Non-pigmented ciliary epithelial cell (primary cell): ENCODE results near the gene PCGF5.
A peak's percentile ranks its signal among the peaks of the same experiment; 100 is the strongest.
"Not testable (repeated sequence)": the region's sequence is repeated elsewhere in the genome, so short reads cannot be mapped to it uniquely, and the experiment has no call there.

Experiments used
- DNase-seq: peaks from one replicate; pipeline ENCODE4 v3.0.0-alpha.2; 2010; ENCODE audit warnings: low read depth

The PCGF5 gene

DNA sequence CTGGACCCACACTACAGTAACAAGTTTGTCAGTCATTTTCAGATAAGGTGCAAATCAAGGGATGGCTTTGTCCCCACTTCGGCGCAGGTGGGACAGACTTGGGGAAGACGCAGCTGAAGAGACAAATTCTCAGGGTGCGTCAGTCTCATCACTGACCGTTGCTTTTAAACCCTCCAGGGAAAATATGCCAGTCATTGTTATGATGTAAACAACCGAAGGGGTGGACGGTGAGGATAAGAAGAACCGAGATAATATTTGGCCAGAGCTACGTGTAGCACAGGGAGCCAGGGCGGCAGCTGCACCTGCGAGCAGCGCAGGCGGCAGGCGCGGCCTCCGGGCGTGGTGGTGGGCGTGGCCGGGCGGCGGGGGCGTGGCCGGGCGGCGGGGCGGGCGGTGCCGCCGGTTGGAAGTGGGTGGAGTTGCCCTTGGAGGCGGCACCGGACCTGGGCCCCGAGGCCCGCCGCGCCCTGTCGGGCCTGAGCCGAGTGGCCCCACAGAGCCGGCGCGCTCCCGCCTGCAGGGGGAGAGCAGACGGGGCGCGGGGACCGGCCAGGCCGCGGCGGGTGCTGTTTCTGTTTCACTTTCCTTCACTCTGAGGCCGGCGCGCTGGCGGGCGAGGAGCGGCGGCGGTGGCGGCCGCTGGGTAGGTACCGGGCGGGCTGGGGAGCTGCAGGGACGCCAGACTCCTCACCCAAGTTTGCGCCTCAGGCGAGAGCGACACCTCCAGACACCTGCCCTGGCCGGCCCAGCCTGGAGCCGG lies at the start of gene PCGF5:
Gene PCGF5, plus strand, starts transcription at position 470 of the 760 bp plus-strand sequence. CDS start 2,209 bp downstream, outside the sequence.
- DNase-seq, result peak; percentile 23

DNA sequence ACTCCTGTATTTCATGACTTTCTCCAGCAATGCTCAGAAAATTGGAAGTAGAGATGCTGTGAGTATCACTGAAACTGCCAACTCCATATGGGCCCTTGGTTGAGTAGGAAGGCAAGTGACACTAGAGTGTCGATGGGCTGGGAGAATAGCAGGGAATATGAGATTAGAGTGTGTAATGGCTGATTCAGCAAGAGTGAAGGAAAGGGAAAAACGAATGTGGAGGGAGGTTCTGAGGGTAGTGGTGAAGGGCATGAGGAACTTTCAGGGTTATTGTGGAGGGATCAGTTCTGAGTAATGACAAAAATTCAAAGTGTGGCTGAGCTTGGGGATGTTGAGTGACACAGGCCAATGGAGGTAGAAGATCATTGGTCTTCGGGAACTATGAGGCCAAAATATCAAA lies 49.0 kb upstream of the PCGF5 start:
- no peak for DNase-seq

DNA sequence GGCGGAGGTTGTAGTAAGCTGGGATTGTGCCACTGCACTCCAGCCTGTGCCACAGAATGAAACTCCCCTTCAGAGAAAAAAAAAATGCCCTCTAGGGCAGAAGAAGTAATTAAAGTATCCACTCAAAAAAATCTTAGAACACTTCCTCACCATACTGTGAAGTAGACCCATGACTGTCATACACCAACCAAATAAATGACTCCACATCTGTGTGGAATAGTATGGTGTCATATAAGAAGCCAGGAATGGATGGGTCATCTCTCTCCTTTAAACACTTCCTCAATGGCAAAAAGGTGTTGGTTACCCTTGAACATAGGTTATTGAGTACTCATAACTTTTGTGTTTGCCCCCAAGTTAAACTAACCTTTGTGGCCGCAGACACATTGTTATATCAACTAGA lies 48.1 kb upstream of the PCGF5 start:
- DNase-seq, result no peak

DNA sequence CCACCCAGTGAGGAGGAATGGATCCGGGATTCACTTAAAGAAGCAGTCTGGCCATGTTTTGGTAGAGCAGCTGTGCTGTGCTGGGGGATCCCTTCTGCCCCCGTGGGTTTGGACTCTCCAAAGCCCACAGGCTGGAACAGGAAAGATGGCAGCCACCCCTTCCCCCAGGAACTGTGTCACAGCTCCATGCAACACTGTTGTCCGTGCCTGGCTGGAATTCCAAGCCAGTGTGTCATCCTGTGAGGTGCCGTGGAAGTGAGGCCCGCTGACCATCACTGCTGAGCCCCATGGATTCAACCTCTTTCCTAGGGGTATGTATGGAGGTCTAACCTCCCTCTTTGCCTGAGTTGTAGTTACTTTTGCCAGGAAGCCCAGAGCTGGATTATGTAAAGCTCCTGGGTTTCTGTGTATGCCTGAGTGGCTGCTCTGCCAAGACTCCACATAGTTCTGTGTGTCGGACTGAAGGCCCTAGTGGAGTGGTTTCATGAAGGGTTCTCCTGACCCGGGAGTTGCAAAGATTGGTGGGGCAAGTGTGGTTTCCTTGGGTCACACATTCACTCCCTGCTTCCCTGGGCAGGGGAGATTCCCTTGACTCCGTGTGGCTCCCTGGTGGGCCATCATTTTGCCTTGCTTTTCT lies 35.1 kb upstream of the PCGF5 start:
- DNase-seq, result no peak

DNA sequence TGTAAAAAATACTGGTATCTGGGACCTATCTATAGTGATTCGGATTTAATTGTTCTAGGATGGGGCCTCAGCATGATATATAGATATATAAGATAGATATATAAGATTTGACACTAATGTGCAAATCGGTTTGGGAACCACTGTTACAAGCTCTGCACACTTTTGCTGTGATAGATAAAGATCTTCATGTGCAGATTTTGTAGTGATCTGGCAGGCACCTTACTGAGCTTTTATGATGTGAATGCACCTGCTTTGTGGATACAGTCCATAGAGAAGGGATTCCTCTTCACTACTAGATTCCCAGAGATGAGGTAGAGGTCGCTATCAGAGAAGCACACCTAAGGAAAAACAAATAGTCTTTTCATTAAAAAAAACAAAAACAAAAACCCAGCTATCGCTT lies 33.3 kb upstream of the PCGF5 start:
- no peak for DNase-seq

DNA sequence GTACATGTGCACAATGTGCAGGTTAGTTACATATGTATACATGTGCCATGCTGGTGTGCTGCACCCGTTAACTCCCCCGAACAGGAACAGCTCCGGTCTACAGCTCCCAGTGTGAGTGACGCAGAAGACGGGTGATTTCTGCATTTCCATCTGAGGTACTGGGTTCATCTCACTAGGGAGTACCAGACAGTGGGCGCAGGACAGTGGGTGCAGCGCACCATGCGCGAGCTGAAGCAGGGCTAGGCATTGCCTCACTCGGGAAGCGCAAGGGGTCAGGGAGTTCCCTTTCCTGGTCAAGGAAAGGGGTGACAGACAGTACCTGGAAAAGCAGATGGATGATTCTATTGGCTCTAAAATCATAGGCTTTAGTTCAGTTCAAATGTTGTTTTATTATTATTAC lies 32.5 kb upstream of the PCGF5 start:
- DNase-seq, result not testable (repeated sequence)

DNA sequence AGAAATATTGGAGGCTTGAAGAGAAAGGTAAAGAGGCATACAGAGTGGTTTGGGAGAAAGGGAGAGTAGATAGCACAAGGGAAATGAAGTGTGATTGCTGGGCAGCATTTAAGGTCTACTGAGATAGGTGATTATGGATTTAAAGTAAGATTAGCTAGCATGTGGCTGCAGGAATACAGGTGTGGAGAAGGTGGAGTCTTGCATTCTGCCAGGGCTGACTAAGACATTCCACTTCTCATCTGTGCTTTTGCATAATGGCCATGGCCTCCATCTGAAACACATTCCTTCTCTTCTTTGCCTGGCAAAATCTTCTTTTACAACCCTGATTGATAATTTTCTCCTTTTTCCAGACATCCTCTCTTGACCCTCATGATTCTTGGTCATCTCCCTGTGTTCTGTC lies 31.6 kb upstream of the PCGF5 start:
- no peak for DNase-seq

DNA sequence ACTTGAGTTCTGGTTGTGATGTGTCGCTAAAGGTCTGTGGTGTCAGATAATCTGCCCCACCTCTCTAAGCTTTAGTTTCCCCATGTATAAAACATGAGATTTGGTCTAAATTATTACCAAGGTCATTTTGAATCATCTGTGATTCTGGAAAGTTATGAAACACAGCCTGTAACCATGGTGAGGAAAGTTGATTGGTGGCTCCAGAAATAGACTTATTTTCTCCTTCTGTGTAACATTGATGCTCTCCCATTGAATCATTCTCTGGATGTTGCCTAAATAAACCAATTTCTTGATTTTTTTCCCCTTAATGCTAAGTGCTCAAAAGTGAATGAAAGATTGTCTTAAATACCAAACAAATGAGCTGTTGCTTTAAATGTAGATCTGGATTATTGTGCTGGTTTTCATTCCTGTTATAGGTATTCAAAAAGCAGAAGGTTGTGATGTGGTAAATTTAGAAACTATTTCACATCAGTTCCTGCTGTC lies 30.0 kb upstream of the PCGF5 start:
- DNase-seq, result no peak

DNA sequence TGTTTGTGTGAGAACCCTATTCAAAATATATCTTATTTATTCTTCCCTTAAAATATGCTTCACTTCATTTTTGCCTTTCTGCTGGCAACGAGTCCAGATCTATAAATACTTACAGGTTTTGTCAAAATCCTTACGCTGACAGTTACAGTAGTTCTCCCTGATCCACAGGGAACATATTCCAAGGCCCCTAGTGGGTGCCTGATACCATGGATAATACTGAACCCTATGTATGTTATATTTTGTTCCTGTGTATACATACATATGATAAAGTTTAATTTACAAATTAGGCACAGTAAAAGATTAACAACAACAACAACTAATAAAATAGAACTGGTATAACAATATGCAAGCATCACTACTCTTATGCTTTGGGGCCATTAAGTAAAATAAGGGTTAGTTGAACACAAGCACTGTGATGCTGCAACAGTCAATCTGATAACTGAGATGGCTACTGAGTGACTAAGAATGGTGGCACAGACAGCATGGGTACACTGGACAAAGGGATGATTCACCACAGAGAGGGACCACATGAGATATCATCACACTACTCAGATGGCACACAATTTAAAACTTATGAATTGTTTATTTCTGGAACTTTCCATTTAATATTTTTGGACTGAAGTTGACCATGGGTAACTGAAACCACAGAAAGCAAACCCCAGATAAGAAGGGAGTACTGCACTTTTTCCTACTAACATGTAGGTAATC lies 29.4 kb upstream of the PCGF5 start:
- DNase-seq, result no peak

DNA sequence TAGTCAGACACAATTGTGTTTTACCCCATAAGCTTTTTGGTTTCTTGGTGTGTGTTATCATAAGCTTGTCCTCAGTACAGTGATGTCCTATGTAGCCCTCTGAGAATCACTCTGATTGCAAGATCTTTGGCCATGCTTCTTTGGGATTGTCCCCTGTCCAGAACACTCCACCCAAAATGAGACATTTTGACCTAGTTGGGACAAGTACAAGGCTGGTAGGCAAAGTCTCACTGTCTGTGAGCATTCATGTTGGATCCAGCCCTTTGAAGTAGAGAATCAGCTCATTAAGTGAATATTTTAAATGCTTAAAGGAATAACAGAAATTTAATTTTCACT lies 28.9 kb upstream of the PCGF5 start:
- DNase-seq, result no peak

DNA sequence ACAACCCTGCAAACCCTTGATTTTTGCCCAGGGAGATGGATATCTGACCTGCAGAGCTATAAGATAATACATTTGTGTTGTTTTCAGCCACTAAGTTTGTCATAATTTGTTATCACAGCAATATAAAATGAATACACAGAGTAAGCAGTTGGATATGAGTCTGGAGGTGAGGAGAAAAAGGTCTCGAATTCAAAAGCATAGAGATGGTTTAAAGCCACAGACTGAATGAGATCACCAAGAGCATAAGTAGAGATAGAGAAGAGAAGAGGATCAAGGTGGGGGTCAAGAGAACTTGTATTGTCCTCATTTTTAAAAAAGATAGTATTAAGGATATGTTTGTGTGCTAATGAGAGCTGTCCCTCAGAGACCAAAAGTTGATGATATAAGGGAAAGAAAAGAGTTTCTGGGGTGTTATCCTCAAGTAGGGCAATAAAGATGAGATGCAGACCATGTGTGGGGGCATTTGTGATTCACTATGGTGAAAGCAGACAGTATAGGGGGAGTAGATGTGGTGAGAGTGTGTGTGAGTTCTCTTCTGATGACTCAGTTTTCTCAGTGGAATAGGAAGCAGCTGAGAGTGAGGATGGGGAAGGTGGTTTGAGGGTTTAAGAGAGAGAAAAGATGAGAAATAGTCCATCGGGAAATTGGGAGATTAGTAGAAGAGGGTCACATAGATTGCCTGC lies 25.8 kb upstream of the PCGF5 start:
- DNase-seq, result no peak

DNA sequence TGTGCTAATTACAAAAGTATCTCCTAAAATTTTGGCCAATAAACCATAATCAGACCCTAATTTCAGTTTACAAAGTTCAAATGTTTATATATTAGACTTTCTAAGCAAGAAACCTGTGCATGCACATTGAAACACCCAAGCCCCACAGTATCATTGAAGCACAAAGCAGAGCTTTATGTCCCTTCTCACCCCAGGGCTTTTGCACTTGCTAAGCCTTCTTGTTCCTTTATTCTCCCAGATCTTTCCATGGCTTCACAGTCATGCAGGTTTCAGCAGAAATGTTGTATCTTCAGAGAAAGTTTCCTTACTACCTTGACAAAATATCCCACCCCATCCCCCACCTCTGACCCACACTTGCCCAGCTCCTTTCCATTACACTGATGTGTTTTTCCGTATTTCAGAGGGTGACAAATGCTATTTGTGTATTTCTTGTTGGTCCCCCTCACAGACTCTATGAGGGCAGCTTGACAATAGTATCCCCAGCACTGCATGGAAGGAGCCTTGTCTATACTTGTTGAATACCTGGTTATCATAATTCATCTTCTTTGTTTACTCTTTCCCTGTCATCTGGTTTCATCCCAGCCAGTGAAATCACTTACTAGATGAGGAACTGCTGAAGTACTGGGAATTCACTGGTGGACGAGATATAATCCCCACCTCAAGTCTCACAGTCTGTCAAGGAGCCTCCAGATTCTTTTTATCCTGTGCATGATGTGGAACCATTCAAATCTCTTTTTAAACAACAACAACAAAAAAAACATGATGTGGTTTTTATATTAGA lies 24.0 kb upstream of the PCGF5 start:
- no peak for DNase-seq

DNA sequence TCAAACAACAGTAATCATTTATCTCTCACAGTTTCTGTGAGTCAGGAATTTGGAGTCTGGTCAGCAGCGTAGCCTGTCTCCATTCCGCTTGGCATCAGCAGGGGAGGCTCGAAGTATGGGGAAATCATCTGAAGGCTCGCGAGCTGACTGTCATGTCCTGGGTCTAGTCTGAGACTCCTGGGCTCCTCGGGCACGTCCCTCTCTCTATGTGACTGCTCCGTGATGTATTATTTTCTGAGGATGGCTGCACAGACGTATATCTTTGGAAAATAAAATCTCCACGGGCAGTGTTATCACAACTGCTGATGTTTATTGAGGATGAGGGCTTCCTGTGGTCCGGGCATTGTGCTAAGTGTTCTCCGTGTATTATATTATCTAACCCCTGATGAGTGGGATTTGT lies 23.3 kb upstream of the PCGF5 start:
- DNase-seq, result no peak

DNA sequence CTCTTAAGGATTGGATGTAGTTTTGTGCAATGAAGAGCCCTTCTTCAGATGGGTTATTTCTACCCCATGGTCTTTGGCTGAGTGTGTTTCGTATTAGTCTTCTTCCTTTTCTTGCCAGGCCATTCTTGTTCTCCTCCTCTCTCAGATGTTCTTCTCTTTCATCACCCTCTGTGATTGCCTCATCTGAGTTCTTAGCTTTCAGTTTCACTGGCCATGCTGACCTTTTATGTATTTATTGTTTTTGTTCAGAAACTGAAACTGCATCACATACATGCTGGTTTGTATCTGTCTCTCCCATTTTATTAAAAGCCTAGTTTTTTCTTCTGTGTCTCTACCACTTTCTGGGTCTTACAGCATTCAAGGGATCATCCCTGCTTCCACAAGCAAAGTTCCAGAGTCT lies 21.7 kb upstream of the PCGF5 start:
- no peak for DNase-seq

DNA sequence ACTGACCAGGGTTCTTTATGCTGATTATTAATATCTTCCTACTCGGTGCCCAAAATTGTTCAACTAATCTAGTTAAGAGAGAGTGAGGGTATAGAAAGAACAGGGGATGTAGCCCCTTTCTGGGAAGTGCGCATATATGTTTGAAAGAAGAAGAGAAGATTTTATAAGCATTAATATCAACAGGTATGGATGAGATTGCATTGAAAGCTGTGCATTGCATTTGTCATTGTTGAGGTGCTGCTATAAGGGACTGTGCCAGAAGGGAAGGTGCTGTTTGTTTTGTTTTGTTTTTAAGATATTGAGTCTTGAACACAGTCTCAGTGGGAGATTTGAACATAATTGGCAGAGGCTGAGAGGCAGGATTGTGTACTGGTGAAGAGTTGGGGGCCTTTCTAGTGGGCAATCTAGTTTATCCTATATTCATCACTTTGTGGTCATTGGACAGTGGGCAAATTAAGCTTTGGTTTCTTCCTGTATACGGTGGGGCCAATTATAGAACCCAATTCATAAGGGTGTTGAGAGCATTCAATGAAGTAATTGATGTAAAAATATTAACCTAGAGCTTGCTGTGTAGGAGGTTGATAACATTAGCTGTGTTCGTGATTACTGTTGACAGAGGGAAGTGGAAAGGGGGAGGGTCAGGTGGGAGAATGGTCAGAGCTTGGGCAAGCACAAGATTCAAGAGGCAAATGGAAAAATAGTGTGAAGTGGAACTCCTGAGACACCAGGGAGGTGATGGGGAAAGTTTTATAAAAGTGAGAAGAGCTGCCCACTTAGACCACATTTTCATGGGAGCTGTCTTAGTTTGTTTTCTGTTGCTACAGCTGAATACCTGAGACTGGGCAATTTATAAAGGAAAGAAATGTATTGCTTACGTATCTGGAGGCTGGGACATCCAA lies 19.9 kb upstream of the PCGF5 start:
- DNase-seq, result no peak

DNA sequence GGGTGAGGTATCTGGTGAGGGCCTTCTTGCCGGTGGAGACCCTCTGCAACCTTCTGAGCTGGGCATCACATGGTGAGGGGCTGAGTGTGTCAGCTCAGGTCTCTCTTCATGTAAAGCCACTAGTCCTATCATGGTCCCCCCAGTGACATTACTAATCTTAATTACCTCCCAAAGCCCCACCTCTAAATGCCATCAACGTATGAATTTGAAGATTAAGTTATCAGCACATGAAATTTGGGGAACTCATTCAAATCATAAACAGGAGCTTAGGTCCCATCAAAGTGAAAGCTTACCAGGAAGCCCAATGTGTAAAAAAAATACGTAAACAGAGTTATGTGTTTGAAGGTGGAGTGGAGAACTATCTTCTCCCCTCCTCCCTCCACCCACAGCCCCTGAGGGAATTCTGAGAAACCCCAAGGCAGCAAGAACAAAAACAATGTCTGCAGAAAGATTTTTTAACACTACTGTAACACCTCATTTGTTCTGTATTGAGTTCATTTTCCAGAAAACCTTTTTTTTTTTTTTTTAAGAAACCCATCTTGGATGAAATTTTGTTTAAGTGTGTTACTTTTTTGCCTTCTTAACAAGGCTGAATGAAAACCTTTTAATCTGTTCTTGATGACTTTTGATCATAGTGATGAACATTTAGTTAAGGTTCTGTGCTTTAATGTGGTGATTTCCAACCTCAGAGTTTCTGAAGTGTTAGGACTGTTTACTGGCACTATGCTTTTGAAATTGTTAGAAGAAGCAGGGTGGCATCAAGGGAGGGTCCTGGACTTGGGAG lies 19.1 kb upstream of the PCGF5 start:
- DNase-seq, result no peak

DNA sequence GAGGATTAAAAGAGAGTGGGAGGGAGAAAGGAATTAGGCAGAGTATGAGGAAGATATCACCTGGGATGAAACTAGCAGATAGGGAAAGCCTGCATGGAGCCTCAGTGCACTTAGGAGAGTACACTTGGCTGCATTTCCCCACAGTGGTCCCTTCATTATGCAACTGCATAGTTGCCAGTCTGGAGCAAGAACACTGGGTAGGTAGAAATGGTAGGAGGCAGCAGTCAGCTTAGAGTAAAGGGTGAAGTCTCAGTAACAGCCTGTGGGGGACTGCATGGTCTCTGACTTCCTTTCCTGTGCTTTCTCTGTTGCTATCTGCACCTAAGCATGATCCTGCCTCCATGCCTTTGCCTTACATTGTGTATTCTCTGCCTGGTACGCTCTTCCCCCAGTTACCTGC lies 14.0 kb upstream of the PCGF5 start:
- no peak for DNase-seq

DNA sequence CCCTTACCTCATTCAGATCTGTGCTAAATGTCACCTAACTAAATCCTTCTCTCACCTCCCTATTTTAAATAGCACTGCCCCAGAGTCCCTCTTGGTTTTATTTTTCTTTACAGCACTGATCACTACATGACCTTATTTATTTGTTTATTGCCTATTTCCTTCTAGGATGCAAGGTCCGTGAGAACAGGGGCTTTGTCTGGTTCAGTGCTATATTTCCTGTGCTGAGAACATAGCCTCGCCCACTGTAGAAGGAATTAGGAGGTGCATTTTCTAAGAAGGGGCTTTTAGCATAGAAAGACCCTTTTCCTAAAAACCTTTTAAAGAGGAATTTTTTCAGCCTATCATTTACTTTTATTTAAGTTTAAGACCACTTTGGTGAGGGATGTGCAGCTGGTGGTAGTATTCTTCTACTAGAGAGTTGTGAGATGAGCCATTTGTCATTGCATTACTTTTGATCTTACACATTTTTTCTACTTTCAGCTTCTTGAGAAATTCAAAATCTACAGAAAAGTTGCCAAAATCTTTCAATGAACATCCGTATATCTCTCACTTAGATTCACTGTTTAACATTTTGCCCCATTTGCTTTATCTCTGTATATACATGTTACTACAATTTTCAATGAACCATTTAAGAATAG lies 13.5 kb upstream of the PCGF5 start:
- no peak for DNase-seq

DNA sequence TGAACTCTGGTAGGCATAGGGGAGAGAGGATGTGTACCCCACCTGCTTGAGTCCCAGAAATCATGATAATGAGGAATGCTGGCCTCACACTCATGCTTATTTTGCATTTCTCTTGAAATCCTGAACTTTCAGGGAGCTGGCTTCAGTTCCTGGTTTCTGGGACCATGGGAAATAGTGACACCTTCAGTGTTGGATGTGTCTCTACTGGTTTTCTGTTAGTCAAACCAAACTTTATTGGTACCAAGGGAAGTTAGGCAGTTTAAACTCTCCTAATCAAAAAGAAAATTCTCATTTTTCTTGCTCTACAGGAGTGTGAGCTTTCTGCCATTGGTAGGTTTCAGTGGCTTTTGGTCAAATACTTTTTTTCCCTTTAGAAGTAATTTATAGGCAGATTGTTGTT lies 11.8 kb upstream of the PCGF5 start:
- DNase-seq, result no peak

DNA sequence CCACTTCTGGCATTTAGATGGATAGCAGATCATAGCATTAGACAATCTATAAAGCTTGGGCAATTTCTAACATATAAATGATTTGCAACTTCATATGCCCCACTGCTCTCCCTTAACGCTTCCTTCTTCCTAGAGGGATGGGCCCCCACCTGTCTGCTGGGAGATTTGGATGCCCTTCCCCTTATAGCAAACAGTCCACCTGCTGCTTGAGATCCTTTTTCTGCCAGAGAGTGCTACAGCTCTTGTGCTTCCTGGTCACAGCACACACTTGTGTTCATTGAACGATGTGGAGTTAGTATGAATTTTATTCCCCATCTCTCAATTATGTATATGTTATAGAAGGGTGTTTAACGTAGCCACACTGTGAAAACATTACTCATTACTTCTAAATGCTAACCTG lies 10.4 kb upstream of the PCGF5 start:
- DNase-seq, result no peak
